HG02884 (cell line): Measurements from ENCODE around the gene OTOS.

Experiments used
- ATAC-seq: cut with Tn5 transposase; IDR thresholded peaks from one replicate; pipeline ENCODE4 v1.9.1; 2021; ENCODE audit warnings: mild to moderate bottlenecking, moderate library complexity; ENCODE audit not compliant: unreplicated experiment

Gene OTOS

DNA sequence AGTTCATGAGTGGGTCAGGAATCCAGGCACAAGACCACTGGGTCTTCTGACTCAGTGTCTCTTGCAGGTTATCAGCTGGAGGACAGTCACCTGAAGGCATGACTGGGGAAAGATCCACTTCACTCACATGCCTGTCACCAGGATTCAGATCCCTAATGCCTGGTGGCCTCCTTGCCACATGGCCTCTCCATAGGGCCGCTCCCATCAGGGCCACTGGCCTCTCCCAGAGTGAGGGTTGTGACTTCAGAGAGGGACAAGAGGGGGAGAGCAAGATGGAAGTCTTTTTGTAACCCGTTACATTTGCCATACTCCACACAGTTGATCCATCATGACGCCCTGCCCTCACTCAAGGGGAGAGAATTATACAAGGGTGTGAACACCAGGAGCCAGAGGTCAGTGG lies 13.0 kb upstream of the OTOS start:
- ATAC-seq, result no peak

DNA sequence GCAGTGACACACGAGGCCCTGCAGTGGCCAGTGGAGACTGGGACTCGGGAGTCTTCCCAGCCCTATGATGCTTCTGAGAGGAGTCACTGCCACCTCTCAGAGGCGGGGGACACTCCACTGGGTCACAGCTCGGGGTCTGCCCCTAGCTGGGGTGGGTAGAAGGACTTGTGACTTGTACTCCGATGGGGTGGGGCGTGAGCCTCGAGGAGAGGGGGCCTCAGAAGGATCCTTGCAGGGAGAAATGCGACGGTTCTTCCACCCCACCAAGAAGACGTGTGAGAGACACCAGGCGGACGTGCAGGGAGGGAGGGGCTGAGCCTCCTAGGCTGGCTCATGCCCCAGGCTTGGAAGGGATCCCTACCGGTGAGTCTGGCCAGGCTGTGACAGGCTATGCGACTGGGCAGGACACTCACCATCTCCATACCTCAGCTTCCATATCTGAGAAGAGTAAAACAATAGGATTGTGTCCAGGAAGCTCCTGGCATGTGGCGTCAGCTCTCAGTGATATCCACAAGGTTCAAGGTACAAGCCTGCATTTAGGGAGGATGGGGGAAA lies 11.1 kb upstream of the OTOS start:
- ATAC-seq, result no peak

DNA sequence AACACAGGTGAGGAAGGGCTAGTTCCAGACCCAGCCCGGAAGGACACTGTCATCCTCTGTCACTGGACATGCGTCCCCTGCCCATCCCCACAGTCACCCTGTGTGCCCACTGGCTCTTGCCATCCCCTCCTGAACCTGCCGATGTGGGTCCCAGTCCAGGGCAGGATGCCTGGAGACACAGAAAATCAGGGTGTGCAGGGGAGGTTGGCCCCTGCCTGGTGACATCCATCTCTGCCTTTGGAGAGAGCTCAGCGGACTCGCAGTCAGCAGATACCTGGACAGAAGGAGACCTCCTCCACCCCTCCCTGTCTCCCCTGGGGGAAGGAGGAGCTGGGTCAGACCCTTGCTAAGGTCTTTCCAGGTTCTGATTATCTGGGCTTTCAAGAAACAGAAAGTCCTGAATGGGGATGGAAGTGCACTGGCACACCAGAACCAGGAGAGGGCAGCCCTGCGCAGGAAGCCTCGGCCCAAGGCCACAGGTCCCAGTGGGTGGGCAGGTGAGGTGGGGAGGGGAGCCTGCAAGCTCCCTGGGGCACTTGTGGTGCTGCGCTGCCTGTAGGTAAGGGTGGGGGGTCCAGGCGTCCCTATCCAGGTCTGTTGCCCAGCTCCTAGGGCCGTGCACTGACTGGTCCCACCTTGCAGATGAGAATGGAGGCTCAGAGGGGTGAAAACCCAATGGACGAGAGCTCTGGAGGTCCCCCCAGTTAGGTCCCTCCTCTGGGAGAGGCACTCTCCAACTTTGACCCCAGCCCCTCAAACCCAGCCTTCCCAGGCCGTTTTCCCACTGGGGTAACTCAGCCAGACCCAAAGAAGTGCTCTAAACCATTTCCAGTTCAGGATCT lies 9.7 kb upstream of the OTOS start:
- ATAC-seq, result no peak

GRCh38 chr2:240147911-240148587 lies 7.6 kb upstream of the OTOS start:
- ATAC-seq, result no peak

DNA sequence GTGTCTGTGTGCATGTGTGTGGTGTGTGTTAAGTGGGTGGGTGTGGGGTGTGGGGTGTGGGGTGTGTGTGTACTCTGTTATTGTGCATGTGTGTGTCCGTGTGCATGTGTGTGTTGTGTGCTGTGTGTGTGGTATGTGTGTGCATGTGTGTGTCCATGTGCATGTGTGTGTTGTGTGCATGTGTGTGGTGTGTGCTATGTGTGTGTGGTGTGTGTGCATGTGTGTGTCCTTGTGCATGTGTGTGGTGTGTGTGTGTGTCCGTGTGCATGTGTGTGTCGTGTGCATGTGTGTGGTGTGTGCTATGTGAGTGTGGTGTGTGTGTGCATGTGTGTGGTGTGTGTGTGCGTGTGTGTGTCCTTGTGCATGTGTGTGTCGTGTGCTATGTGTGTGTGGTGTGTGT lies 6.9 kb upstream of the OTOS start:
- no peak for ATAC-seq

GRCh38 chr2:240146627-240147278 lies 6.3 kb upstream of the OTOS start:
- ATAC-seq, result no peak

GRCh38 chr2:240146141-240146561 lies 5.7 kb upstream of the OTOS start:
- ATAC-seq, result no peak

GRCh38 chr2:240145461-240145860 lies 5.0 kb upstream of the OTOS start:
- ATAC-seq, result no peak

GRCh38 chr2:240144649-240145261 lies 4.3 kb upstream of the OTOS start:
- no peak for ATAC-seq

DNA sequence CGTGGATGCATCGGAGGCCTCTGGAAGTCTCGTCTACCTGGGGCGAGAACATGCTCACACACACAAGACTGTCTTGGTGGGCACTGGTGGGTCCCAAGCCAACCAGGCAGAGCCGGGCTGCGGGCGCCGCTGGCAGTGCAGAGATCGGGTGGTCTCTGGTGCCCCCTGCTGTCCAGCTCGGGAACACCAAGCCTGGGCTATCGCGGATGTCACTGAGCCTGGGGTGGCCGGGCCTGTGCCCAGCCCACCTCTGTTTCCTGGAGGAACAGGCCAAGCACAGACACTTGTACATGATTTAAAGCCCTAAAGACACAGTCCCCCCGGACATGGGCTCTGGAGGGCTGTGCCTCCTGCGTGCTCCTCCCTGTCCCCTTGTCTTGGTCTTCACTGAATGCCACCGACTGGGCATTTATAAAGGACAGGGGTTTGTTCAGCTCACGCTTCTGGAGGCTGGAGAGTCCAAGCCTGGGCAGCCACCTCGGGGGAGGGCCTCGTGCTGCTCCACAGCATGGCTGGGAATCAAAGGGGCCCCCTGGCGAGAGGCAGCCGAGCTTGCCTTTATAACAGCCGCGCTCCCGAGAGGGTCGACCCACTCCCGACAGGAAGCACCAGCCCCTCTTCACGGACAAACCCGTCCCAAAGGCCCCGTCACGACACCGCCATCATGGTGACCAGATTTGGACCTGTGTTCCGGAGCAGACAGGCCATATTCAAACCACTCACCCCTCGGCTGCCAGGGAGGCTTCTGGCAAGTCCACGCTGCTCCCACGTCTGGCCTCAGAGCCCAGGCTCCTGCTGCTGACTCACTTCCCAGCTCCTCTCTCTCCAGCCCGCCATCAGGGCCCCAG lies 3.6 kb upstream of the OTOS start:
- ATAC-seq, result no peak

DNA sequence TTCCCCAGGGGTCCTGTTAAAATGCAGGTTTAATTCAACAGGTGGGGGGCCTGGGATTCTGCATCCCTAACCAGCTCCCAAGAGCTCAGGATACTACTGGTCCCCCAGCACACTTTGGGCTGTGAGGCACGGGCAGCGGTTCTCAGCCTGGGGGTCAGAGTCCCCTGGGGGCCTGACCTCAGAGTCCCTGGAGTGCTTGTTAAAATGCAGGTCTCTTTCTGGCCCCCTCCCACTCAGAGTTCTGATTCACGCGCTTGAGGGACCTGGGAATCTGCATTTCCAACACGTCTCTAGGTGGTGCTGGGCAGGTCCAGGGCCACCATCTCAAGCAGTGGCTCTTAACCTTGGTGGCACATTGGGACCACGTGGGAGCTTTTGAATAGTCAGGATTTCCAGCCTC lies 2.8 kb upstream of the OTOS start:
- ATAC-seq, result no peak

DNA sequence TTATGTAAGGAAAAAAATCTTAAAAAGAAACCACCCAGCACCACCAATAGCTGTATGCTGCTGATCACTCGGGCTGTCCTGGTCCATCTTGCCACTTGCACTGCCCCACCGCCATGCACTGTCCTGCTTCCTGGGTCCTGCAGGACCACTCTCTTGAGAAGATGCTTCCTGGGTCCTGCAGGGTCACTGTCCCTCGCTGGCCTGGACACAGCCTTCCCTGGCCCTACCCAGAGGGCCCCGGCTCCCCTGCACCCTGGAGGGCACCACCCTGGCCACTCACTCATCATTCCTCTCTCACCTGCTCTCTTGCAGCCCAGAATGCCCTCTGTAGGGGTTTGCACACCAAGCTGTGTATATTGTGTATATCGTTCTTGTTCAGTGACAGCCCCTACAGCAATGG lies 2.4 kb upstream of the OTOS start:
- ATAC-seq, result no peak

GRCh38 chr2:240142256-240142775 lies 1.9 kb upstream of the OTOS start:
- ATAC-seq, result no peak

GRCh38 chr2:240141736-240142135 lies 1.3 kb upstream of the OTOS start:
- no peak for ATAC-seq

DNA sequence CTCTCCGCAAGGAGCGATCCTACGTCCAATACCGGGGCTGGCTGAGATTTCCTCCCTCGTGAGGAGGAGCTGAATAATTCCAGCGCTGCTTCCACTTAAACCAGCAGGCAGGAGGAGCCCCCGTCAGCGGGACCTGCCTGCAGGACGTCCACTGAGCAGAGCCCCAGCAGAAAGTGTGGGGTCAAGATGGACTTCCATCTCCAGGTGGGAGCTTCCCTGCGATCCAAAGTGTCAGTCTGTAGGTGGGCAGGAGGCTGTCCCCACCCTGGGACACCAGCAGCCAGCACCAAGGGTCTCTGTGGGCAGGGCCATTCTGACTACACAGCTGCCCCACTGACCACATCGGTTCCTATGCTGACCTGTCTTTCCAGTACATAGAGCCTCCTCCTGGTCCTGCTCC lies 462 bp upstream of the OTOS start:
- ATAC-seq, result no peak

GRCh38 chr2:240139666-240140393 lies 628 bp downstream of the OTOS start:
- ATAC-seq, result no peak

- ATAC-seq, result no peak
Measured at GRCh38 chr2:240139011-240139441, 1.4 kb downstream of the OTOS start.

DNA sequence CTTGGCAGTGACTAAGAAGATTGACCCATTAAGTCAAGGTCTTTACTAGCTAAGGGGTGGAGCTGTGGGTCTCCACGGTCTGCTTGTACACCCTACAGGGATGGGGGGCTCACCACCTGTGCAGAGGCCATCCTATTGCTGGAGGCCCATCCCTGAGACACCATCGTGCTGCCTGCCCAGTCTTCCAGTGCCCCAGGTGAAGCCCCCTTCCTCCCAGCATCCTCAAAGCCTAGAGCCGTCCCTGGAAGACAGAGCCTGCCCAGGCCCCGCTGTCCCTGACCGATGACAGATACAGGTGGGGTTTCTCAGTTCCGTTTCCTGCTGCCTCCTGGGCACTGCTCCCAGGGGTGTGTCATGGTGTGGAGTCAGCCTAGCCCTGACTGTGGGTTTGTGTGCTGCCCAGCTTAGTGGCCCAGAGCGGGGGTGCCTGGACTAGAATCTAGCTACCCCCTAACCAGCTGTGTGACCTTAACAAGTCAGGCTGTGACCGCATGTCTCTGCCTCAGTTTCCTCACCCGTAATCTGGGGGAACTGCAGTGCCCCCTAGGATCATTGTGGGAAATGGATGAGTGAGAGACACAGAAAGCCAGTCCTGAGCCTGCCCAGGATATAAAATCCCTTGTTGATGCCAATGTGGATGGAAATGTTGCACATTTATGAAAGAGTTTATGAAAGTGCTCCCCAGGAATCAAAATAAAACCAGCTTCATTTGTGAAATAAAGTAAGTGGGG lies 2.0 kb downstream of the OTOS start:
- no peak for ATAC-seq
